Purkinje cell (primary cell): Measurements from ENCODE around the gene KIF4A. TPM values are rescaled to one million over a fixed set of nuclear protein-coding genes. Genes with fewer than 3 reads are reported as not detected.

Source experiments
- polyA plus RNA-seq: library from polyadenylated mRNA; unstranded; fragments of >200 nt; fragmentation: Nextera tagmentation; gene quantifications from 2 replicates; pipeline ENCODE4 v1.2.1, GENCODE V29; 2014

Gene KIF4A, protein sequence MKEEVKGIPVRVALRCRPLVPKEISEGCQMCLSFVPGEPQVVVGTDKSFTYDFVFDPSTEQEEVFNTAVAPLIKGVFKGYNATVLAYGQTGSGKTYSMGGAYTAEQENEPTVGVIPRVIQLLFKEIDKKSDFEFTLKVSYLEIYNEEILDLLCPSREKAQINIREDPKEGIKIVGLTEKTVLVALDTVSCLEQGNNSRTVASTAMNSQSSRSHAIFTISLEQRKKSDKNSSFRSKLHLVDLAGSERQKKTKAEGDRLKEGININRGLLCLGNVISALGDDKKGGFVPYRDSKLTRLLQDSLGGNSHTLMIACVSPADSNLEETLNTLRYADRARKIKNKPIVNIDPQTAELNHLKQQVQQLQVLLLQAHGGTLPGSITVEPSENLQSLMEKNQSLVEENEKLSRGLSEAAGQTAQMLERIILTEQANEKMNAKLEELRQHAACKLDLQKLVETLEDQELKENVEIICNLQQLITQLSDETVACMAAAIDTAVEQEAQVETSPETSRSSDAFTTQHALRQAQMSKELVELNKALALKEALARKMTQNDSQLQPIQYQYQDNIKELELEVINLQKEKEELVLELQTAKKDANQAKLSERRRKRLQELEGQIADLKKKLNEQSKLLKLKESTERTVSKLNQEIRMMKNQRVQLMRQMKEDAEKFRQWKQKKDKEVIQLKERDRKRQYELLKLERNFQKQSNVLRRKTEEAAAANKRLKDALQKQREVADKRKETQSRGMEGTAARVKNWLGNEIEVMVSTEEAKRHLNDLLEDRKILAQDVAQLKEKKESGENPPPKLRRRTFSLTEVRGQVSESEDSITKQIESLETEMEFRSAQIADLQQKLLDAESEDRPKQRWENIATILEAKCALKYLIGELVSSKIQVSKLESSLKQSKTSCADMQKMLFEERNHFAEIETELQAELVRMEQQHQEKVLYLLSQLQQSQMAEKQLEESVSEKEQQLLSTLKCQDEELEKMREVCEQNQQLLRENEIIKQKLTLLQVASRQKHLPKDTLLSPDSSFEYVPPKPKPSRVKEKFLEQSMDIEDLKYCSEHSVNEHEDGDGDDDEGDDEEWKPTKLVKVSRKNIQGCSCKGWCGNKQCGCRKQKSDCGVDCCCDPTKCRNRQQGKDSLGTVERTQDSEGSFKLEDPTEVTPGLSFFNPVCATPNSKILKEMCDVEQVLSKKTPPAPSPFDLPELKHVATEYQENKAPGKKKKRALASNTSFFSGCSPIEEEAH
- 0.07 TPM in 1 of 2 replicates, not detected in the other for polyA plus RNA-seq

DNA sequence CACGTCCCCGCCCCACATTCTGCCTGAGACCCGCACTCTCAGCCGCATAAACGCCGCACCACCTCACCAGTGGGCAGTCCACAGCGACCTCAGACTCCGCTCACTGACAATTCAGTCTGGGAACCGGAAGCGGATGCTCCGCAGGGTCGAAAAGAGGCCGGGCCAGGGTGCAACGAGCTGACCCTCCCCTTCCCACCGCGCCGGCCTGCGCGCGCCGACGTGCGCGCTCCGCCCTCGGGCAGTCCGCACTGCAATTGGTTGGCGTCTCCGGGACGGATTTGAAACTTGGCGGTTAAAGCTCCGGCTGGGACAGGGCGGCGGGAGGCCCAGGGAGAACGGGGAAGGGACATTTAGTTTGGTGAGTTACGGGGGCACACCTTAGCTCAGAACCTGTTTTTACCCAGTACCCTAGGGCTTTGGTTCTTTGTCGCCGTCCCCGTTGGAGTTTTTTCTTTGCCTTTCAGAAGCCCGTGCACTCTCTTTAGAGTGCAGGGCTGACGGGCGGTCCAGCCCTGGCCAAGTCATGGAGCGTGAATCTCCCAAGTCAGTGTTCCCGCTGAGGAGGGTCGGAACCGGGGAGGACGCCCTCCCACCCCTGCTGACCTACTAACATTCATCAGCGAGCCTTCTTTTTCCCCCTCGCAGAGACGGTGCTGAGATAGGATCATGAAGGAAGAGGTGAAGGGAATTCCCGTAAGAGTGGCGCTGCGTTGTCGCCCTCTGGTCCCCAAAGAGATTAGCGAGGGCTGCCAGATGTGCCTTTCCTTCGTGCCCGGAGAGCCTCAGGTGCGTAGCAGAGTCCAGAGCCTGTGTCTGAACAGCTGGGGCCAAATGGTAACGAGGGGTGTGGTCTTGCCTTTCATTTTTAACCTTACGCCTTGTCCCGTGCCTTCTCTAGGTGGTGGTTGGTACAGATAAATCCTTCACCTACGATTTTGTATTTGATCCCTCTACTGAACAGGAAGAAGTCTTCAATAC, at the start of gene KIF4A, which contains the start of gene PDZD11:
Gene KIF4A, plus strand, starts transcription at position 312 of the 978 bp plus-strand sequence. Its CDS starts 355 bp downstream, at position 667.
Gene PDZD11, minus strand, starts transcription at position 135 of the 978 bp plus-strand sequence. CDS start 586 bp downstream, outside the sequence.

DNA sequence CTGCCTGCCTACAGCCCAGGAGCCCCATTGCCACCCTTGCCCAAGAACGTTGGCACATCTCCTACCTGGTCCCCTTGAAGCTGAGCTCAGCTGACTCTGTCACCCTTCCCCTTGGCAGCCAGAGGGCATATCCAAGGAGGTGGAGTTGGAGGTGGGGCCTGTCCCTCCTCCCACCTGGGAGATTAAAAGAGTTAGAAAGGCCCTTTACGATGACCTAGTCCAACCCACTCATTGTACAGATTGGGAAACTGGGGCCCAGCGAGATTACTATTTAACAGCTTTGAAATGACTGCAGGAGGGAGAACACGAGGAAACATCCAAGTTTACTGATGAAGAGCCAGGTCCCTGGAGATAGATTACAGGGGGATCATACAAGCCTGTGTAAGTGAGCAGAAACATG, 29.8 kb upstream of the KIF4A start, which contains the start of gene P2RY4:
Gene P2RY4, minus strand, starts transcription at position 101 of the 400 bp plus-strand sequence. CDS start 580 bp downstream, outside the sequence.

DNA sequence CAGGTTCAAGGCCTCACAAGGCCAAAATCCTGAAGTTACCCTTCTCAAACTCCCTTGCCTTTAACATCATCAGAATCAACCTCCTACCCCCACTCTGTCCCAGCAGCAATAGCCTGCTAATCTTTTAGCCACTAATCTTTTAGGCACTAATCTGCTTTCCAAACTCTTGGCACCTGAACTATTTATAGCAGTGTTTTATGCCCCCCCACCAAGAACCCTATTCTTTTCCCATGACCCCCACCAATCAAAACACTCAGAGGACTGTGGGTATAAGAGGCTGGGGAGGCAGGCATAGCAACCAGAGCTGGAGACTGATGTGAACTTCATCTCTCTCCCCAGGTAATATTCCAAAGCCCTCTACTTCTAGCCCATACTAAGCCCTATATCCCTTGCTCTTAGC, 21.9 kb upstream of the KIF4A start, which contains the start of gene ARR3:
Gene ARR3, plus strand, starts transcription at position 301 of the 400 bp plus-strand sequence. CDS start 1,052 bp downstream, outside the sequence.

DNA sequence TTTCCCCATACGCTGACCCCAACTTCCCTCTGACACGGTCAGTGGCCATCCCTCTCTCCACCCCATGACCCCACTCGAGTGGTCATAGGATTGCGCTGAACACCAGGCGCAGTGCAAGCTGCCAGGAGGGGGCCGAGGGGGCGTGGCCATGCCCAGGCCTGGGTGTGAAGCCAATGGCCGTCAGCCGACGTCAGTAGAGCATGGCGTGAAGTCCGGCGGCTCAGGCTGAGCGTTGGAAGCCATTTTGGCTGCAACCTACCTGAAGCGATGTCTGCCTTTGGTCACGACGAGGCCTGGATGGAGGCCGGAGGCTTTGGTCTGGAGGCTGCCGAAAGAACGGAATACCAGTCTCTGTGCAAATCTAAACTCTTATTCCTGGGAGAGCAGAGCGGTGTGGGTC, 8.0 kb upstream of the KIF4A start, which contains the start of gene RAB41:
Gene RAB41, plus strand, starts transcription at position 222 of the 400 bp plus-strand sequence. Its CDS starts 46 bp downstream, at position 268.

DNA sequence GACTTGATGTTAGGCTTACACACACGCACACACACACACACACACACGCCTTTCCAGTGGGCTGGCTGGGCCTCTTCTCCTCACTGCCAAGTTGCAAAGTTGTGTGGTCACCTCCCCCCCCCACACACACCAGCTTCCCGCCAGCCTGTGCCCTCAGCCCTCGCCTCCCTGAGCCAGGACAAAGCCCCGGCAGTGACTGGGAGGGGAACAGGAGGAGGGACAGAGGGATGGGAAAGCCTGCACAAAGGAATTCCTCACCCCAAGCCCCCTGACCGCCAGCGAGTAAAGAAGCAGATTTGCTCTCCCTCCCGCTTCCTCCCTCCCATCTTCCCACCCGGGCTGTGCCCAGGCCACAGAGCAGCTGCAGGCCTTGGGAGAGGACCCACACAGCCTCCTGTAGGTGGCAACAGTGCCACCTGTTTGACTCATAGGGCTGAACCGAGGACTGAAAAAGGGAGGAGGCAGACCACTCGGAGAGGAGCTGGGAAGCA, 133.0 kb downstream of the KIF4A start, which contains the start of gene GDPD2:
Gene GDPD2, plus strand, starts transcription at position 464 of the 491 bp plus-strand sequence. CDS start 1,671 bp downstream, outside the sequence.

DNA sequence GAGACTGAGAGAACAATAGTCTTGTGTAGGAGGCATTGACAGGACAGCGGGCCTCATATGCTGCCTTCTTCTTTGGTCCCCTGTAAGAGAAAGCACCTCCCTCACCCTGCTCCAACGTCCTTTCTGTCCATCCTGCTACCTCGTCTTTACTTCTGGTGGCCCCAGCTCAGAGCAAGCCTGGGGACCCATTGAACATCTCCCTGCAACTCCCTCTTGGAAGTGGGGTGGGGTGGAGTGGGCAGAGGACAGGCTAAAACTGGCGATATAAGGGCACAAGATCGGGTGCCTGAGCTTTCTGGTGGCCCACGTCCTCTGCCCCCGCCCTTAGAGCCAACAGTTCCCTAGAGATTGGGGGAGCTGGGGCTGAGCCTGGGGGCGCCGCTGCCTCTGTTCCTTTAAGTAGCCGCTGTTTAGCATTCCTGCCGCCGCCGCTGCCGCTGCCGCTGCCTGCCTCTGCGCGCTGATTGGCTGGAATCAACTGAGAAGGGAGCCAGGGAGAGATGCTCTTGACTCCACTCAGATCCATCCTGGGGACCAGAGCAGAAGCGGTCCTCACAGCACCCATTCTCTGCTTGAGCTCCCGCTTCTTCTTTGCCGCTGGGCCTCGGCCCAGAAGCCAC, 154.5 kb downstream of the KIF4A start, which contains the start of gene DLG3:
Gene DLG3, plus strand, starts transcription at position 510 of the 620 bp plus-strand sequence. CDS start 367 bp downstream, outside the sequence.

Other genes with a start within 250 kb of the KIF4A start
- not detected in 2 replicates for gene AWAT2, start 240.2 kb upstream of the KIF4A start, polyA plus RNA-seq
- not detected in 2 replicates for gene OTUD6A, start 227.6 kb upstream of the KIF4A start, polyA plus RNA-seq
- gene IGBP1, start 156.7 kb upstream of the KIF4A start, polyA plus RNA-seq, result 95.5 and 108 TPM in 2 replicates
- not detected in 2 replicates for gene DGAT2L6, start 112.6 kb upstream of the KIF4A start, polyA plus RNA-seq
- not detected in 2 replicates for gene AWAT1, start 55.4 kb upstream of the KIF4A start, polyA plus RNA-seq
- gene P2RY4, start 29.9 kb upstream of the KIF4A start, polyA plus RNA-seq, result not detected in 2 replicates
- 0.39 TPM in 1 of 2 replicates, not detected in the other for gene ARR3, start 21.8 kb upstream of the KIF4A start, polyA plus RNA-seq
- 0.69 TPM in 1 of 2 replicates, not detected in the other for gene RAB41, start 7.9 kb upstream of the KIF4A start, polyA plus RNA-seq
- gene PDZD11, start 177 bp upstream of the KIF4A start, polyA plus RNA-seq, result 351 and 377 TPM in 2 replicates
- gene GDPD2, start 133.2 kb downstream of the KIF4A start, polyA plus RNA-seq, result 1.0 TPM in 1 of 2 replicates, not detected in the other
- 5.3 and 8.9 TPM in 2 replicates for gene DLG3, start 154.7 kb downstream of the KIF4A start, polyA plus RNA-seq